HUDEP-2 (cell line): ENCODE results near the gene BTN1A1.

ENCODE experiments used
- DNase-seq, 76 experiments: peaks; one replicate each; lab custom pipeline; 2025; ENCODE audit not compliant: unreplicated experiment in 76 of 76; lab: John Stamatoyannopoulos, UW

BTN1A1 gene

GRCh38 chr6:26556263-26557070, 56.4 kb downstream of the BTN1A1 start:
- DNase-seq = peak in 70 of 76 experiments; percentile 36 to 94 (median 79)
